ENCODE data around the gene SHROOM1. TPM values are rescaled to one million over a fixed set of nuclear protein-coding genes. Genes with fewer than 3 reads are reported as not detected.

The SHROOM1 gene
- total and polyA plus RNA-seq, 2 experiments from 2014 or later = 2.5 to 5.4 TPM

DNA sequence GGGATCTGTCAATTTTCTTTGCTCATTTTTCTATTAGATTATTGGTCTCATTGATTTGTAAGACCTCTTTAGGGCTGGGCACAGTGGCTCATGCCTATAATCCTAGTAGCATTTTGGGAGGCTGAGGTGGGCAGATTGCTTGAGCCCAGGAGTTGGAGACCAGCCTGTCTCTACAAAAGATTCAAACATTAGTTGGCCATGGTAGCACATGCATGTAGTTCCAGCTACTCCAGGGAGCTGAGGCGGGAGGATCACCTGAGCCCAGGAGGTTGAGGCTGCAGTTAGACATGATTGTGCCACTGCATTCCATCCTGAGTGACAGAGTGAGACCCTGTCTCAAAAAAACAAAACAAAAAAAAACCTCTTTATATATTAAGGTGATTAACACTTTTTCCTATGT is 6.4 kb upstream of the SHROOM1 start:
- no peak overlapping the region for H3K4me3 Mint-ChIP-seq
- ATAC-seq (no peak), DNase-seq (ENCODE audit: low spot score) (no peak)
- Histone ChIP-seq H3K27me3 (ENCODE audit: insufficient read depth) (peaks cover 15% of the 10 kb centered on the region), H4K20me1 (replicated peaks; ENCODE audit: insufficient read depth) (no peaks in the 10 kb centered on the region), H2AFZ (no peak overlapping the region), H3K79me2 (replicated peaks; ENCODE audit: insufficient read depth) (no peaks in the 10 kb centered on the region), H3K9me2 (ENCODE audit: insufficient read depth) (no peaks in the 10 kb centered on the region), H3K27ac (ENCODE audit: low read depth) (no peak overlapping the region), H3F3A (replicated peaks; ENCODE audit: low read depth) (no peaks in the 10 kb centered on the region), H3K4me1 (ENCODE audit: insufficient read depth) (no peaks in the 10 kb centered on the region), H3K36me3 (ENCODE audit: insufficient read depth) (no peaks in the 10 kb centered on the region), H3K4me3 (no peak overlapping the region), H3K4me2 (no peak overlapping the region)
- no peaks in the 10 kb centered on the region for H3K4me1 Mint-ChIP-seq
- H3K27ac Mint-ChIP-seq = no peak overlapping the region
- TF ChIP-seq, protein P1, sequence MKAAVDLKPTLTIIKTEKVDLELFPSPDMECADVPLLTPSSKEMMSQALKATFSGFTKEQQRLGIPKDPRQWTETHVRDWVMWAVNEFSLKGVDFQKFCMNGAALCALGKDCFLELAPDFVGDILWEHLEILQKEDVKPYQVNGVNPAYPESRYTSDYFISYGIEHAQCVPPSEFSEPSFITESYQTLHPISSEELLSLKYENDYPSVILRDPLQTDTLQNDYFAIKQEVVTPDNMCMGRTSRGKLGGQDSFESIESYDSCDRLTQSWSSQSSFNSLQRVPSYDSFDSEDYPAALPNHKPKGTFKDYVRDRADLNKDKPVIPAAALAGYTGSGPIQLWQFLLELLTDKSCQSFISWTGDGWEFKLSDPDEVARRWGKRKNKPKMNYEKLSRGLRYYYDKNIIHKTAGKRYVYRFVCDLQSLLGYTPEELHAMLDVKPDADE (IDR thresholded peaks at IDR 0.05) = no peak
- no peak for TF ChIP-seq CREB1 (CRISPR knock-in tag; IDR thresholded peaks at IDR 0.05; ENCODE audit: low read depth)
- no peak for TF ChIP-seq JUNB (IDR thresholded peaks at IDR 0.05; ENCODE audit: unreplicated experiment)
- no peak for TF ChIP-seq NANOG (IDR thresholded peaks at IDR 0.05; ENCODE audit: borderline replicate concordance)
- no peak for TF ChIP-seq EZH2phosphoT487 (IDR thresholded peaks at IDR 0.05; ENCODE audit: unreplicated experiment)
- TF ChIP-seq ZNF331 (CRISPR knock-in tag; IDR thresholded peaks at IDR 0.05; ENCODE audit: low read depth) = no peak
- TF ChIP-seq, protein P2, sequence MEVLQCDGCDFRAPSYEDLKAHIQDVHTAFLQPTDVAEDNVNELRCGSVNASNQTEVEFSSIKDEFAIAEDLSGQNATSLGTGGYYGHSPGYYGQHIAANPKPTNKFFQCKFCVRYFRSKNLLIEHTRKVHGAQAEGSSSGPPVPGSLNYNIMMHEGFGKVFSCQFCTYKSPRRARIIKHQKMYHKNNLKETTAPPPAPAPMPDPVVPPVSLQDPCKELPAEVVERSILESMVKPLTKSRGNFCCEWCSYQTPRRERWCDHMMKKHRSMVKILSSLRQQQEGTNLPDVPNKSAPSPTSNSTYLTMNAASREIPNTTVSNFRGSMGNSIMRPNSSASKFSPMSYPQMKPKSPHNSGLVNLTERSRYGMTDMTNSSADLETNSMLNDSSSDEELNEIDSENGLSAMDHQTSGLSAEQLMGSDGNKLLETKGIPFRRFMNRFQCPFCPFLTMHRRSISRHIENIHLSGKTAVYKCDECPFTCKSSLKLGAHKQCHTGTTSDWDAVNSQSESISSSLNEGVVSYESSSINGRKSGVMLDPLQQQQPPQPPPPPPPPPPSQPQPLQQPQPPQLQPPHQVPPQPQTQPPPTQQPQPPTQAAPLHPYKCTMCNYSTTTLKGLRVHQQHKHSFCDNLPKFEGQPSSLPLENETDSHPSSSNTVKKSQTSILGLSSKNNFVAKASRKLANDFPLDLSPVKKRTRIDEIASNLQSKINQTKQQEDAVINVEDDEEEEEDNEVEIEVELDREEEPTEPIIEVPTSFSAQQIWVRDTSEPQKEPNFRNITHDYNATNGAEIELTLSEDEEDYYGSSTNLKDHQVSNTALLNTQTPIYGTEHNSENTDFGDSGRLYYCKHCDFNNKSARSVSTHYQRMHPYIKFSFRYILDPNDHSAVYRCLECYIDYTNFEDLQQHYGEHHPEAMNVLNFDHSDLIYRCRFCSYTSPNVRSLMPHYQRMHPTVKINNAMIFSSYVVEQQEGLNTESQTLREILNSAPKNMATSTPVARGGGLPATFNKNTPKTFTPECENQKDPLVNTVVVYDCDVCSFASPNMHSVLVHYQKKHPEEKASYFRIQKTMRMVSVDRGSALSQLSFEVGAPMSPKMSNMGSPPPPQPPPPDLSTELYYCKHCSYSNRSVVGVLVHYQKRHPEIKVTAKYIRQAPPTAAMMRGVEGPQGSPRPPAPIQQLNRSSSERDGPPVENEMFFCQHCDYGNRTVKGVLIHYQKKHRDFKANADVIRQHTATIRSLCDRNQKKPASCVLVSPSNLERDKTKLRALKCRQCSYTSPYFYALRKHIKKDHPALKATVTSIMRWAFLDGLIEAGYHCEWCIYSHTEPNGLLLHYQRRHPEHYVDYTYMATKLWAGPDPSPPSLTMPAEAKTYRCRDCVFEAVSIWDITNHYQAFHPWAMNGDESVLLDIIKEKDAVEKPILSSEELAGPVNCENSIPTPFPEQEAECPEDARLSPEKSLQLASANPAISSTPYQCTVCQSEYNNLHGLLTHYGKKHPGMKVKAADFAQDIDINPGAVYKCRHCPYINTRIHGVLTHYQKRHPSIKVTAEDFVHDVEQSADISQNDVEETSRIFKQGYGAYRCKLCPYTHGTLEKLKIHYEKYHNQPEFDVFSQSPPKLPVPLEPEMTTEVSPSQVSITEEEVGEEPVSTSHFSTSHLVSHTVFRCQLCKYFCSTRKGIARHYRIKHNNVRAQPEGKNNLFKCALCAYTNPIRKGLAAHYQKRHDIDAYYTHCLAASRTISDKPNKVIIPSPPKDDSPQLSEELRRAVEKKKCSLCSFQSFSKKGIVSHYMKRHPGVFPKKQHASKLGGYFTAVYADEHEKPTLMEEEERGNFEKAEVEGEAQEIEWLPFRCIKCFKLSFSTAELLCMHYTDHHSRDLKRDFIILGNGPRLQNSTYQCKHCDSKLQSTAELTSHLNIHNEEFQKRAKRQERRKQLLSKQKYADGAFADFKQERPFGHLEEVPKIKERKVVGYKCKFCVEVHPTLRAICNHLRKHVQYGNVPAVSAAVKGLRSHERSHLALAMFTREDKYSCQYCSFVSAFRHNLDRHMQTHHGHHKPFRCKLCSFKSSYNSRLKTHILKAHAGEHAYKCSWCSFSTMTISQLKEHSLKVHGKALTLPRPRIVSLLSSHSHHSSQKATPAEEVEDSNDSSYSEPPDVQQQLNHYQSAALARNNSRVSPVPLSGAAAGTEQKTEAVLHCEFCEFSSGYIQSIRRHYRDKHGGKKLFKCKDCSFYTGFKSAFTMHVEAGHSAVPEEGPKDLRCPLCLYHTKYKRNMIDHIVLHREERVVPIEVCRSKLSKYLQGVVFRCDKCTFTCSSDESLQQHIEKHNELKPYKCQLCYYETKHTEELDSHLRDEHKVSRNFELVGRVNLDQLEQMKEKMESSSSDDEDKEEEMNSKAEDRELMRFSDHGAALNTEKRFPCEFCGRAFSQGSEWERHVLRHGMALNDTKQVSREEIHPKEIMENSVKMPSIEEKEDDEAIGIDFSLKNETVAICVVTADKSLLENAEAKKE (CRISPR knock-in tag; IDR thresholded peaks at IDR 0.05) = no peak
- TF ChIP-seq, protein P3, sequence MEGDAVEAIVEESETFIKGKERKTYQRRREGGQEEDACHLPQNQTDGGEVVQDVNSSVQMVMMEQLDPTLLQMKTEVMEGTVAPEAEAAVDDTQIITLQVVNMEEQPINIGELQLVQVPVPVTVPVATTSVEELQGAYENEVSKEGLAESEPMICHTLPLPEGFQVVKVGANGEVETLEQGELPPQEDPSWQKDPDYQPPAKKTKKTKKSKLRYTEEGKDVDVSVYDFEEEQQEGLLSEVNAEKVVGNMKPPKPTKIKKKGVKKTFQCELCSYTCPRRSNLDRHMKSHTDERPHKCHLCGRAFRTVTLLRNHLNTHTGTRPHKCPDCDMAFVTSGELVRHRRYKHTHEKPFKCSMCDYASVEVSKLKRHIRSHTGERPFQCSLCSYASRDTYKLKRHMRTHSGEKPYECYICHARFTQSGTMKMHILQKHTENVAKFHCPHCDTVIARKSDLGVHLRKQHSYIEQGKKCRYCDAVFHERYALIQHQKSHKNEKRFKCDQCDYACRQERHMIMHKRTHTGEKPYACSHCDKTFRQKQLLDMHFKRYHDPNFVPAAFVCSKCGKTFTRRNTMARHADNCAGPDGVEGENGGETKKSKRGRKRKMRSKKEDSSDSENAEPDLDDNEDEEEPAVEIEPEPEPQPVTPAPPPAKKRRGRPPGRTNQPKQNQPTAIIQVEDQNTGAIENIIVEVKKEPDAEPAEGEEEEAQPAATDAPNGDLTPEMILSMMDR (conservative IDR thresholded peaks at IDR 0.05; ENCODE audit: low read depth in 2 of 2) = no peak
- no peak for TF ChIP-seq STAT1 (IDR thresholded peaks at IDR 0.05; ENCODE audit: unreplicated experiment)
- no peak for TF ChIP-seq EZH2 (IDR thresholded peaks at IDR 0.05; ENCODE audit: low read depth, unreplicated experiment)
- TF ChIP-seq, protein P4, sequence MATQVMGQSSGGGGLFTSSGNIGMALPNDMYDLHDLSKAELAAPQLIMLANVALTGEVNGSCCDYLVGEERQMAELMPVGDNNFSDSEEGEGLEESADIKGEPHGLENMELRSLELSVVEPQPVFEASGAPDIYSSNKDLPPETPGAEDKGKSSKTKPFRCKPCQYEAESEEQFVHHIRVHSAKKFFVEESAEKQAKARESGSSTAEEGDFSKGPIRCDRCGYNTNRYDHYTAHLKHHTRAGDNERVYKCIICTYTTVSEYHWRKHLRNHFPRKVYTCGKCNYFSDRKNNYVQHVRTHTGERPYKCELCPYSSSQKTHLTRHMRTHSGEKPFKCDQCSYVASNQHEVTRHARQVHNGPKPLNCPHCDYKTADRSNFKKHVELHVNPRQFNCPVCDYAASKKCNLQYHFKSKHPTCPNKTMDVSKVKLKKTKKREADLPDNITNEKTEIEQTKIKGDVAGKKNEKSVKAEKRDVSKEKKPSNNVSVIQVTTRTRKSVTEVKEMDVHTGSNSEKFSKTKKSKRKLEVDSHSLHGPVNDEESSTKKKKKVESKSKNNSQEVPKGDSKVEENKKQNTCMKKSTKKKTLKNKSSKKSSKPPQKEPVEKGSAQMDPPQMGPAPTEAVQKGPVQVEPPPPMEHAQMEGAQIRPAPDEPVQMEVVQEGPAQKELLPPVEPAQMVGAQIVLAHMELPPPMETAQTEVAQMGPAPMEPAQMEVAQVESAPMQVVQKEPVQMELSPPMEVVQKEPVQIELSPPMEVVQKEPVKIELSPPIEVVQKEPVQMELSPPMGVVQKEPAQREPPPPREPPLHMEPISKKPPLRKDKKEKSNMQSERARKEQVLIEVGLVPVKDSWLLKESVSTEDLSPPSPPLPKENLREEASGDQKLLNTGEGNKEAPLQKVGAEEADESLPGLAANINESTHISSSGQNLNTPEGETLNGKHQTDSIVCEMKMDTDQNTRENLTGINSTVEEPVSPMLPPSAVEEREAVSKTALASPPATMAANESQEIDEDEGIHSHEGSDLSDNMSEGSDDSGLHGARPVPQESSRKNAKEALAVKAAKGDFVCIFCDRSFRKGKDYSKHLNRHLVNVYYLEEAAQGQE (IDR thresholded peaks at IDR 0.05; ENCODE audit: unreplicated experiment) = no peak
- H3K9me3 Mint-ChIP-seq = no peaks in the 10 kb centered on the region
- H3K36me3 Mint-ChIP-seq (ENCODE audit: low read depth) = no peaks in the 10 kb centered on the region
- H3K27me3 Mint-ChIP-seq (ENCODE audit: insufficient read depth, low read depth, poor library complexity) = peaks cover 5% of the 10 kb centered on the region
